HG03175 (cell line): Measurements from ENCODE around the gene FRMD4A.

Source experiments
- ATAC-seq: cut with Tn5 transposase; IDR thresholded peaks from one replicate; pipeline ENCODE4 v1.9.1; 2021; ENCODE audit warnings: mild to moderate bottlenecking, moderate library complexity; ENCODE audit not compliant: unreplicated experiment

Gene FRMD4A

DNA sequence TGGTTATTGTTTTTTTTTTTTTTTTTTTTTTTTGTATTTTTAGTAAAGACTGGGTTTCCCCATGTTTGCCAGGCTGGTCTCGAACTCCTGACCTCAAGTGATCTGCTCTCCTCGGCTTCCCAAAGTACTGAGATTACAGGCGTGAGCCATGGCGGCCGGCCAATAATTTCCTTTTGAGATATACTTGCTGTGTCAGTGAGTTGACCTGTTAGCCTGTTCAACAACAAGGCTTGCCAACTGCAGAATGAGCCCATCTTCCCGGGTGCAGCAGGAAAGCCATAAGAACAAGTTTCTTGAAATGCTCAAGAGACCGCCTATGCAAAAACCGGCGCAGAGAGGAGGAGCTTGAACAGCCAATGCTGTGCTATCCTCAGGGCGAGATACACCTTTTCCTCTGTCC lies 631.5 kb downstream of the FRMD4A start:
- no peak for ATAC-seq

DNA sequence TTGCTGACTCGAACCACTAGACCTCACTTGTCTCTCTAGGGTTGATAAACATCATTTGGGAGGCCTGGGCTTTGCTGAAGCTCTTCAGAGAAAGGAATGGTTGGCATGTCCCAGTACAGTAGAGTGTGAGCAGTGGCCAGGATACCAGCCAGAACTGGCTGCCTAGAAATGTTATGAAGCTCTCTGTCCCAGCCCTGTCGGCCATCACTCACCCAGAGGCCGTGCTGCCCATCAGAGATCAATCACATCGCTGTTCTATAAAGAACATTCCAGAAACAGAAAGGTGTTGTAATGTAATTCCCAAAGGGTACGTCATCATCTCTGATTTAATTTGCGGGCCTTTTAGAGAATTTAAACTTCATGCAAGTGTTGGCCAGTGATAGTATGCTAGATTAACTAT lies 632.5 kb downstream of the FRMD4A start:
- ATAC-seq: no peak

DNA sequence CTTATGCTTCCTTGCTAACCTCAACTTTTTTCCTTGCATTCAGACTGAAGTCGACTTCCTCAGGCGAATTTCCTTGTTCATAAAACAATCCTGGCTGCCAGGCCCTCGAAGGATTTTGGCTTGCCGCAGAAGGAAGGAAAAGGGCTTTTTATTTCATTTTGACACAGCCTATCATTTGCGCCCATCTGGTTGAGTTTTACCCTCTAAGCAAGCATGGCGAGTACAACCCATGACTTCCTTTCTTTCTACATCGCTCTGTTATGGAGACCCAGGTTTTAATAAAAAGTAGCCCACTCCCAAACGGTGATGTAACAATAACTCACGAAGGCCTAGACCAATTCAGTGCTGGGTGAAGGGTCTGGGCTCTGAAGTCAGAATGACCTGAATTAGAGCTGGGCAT lies 634.7 kb downstream of the FRMD4A start:
- no peak for ATAC-seq

DNA sequence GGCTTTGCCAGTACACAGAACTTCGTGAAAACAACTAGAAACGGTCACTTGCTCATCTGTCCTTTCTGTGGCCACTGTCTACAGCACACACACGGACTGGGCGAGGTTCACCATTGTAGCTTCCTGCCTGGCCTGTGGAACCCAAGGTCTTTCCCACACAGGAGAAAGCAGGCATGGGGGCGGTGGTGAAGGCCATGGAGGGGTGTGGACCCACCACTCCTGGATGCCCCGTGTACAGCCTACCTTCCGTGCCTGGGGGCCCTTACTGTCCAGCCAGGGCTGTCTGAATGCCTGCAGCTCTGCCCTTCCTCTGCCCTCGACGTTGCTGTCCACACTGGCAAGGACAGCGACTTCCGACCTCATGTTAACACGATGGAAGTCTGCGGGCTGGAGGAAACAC lies 635.1 kb downstream of the FRMD4A start:
- ATAC-seq: no peak

DNA sequence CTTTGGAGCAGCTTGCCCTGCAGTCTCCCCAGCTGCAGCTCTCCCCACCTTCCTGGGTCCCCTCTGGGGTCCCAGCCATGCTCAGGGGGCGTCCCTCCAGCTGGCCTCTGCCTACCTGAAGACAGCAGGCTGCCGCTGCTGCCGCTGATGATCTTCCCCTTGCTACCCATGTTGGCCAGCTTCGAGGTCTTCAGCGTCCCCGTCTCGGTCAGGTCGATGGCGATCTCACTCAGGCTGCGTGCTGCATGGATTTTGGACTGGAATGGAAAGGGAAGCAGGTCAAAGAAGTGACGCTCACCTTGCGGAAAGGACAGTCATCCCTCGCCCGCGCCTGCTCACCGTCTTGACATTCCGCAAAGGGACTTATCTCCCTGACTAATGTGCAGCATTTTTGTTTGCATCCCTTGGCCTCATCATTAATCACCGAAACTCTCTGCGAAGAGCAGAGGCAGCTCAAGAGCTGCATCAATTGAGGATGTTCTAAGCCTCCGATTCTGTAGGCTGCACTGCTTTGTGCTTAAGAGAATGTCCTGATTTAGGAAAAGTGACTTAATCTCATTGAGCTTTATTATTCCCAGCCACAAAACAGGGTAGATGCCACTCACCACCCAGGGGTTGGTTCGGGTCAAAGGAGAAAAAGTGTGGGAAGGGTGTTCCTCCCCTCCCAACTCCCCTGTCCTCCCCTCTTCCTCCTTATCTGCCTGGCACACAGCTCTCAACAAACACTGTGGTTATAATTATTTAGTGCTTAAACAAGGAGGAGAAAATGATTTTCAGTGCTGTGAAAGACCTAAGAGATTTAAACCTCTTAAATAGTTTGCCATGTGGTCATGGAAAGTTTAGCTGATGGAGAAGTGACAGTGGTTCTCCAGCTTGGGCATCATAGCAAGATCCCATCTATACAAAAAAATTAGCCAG lies 636.7 kb downstream of the FRMD4A start:
- ATAC-seq: no peak

DNA sequence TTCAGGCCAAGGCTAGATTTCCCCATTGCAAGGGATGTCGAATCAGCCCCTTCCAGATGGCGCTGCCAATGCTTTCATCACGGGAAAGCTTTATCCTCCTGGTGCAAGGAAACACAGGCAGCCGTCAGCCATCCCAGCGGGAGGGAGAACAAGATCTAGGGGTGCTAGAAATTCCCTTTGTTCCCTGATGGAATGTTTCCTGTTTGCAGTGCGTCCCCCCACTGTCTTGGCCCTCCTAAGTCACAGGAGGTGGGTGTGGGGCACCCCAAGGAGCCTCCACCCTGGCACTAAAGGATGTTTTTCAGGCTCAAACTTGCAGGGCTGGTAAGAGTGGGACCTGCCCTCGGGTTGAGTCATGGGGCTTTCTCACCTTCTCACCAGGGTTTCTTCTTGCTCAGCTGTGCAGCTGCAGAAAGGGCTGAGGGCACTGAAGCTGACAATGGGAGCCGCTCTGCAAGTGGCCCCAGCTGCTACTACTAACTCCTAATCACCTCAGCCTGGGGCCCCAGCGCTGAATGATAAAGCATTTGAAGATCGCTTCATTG lies 640.4 kb downstream of the FRMD4A start:
- ATAC-seq: no peak

DNA sequence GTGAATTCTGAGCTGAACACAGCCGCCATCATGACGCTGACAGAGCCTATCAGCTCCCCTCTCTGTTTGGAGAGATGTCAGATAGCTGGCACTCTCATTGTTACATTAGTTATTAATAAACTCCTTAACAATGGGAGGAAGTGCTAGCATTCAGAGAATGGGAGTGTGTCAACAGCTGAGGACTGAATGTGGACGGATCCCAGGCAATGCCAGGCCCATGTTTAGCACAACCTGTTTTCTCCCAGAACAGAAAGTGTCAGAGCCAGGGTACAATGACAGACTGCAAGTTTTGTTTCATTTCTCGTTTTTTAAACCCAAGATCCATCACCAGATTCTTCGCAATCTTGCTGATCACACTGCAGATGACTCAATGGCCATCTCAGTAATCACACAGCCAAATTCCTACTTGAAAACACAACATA lies 644.4 kb downstream of the FRMD4A start:
- ATAC-seq: no peak

DNA sequence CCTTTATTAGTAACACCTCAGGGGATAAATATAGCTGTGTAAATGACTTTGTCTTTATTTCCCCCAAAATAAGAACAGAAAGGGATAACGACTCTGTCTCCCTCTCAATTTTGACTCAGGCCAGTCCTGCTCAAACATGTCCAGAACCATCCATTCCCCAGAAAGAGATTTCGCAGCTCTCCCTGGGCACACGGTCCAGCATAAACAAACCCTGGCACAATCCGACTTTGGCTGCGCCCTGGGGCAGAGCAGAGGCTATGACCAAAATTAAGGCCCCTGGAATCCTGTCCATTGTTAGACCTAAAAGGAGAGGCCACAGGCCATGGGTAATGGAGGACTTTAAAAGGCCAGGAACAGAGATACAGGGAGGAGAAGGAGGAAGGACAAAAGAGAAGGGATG lies 644.8 kb downstream of the FRMD4A start:
- no peak for ATAC-seq

DNA sequence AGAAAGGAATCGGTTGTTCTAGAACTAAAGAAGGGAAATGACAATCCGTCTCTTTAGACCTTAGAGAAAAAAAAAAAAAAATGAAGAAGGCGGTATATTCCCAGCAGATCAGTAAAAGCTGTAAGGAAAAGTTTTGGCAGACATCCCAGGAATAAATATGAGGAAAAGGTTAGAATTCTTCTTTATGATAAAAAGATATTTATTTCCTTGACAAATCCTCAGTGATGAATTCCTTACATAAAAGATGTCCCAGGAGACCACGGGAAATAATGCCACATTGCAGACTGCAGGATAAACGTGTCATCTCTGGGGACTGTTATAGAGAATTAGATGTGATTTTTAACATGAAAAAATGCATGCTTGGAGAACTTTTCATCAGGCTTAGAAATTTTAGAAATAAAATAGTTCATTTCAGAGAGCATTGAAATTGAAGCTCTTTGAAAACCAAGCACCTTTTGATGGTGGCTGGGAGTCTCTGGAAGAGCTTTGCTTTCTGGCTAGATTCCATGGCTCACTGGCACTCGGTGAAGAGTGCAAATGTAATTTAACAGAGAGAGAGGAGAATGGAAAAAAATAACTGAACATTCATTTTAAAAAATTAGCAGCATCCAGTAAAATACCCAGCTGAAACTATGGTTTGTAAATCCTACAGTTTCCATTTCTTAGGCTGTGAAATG lies 645.8 kb downstream of the FRMD4A start:
- ATAC-seq: no peak

DNA sequence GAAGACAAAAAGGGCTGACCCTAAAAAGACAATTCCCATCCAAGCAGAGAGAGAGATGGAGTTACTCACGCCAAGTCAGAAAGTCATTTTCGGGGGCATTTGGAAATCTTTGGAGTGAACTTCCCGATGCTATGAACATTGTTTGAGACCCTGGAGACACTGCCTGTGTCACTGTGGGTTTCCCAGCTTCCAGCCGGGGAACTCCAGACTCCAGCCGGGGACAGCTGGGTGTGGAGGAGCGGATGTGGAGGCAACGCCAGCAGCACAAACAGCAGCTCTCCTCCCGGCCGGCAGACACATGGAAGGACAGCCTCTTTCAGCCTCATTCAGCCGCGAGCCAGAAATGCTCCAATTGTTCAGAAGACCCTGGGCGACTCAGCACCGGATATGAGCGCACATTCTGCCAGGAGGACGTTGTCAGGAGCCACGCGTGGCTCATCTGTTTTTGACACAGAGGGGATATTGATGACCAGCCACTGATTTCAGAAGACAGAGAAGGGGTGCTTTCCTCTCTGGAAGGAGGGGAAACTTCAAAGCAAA lies 646.4 kb downstream of the FRMD4A start:
- no peak for ATAC-seq

DNA sequence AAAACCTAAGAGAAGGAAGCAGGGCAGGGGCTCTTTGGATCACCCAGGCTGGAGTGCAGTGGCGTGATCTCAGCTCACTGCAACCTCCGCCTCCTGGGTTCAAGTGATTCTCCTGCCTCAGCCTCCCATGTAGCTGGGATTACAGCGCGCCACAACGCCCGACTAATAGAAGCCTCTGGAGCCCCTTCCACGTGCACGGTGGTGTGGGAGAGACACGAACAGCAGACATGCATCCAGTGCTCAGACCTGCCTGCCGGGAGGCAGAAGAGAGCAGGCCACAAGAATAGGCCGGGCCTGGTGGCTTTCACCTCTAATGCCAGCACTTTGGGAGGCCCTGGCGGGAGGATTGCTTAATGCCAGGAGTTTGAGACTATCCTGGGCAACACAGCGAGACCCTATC lies 647.7 kb downstream of the FRMD4A start:
- no peak for ATAC-seq

DNA sequence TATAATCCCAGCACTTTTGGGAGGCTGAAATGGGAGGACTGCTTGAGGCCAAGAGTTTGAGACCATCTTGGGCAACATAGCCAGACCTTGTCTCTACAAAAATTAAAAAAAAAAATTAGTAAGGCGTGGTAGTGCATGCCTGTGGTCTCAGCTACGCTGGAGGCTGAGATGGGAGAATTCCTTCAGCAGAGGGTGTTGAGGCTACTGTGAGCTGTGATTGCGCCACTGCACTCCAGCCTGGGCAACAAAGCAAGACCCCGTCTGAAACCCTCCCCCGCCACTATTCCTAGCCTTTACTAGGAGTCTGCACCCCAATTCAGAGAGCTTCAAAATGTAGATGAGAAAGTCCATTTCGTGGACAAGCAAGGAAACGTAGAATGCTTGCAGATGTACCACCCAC lies 648.8 kb downstream of the FRMD4A start:
- no peak for ATAC-seq

DNA sequence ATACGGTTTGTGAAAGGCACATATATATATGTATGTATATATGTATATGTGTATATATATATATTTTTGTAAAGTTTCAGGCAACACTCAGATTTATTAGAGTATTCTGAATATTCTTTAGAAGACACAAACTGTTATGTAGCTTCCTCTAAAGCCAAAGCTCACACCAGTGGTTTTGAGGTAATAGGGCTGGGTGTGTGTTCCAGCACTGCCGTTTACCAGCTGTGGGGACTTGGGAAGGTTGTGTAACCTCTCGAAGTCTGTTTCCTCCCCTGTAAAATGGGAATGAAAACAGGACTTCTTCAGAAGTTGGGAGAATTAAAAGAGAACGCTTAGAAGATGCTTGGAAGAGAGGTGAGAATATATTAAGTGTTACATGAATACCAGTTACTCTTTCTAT lies 649.2 kb downstream of the FRMD4A start:
- ATAC-seq: no peak

DNA sequence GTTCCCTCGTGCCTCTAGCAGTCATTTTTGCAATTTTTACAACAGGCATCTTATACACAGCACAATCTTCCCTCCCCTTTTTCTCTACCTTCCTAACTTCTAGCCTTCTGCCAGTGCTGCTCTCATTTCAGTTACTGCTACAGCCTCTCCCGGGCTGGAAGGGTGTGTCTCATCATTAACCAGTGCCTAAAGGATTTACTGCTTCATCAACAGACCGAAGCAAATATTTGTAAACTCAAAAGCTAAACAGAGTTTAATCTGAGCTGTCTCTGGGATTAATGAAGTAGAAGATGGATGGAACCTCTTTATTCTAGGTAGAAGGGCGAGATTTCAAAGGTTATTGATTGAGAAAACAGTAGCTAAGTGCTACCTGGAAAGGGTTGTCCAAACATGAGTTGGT lies 649.6 kb downstream of the FRMD4A start:
- no peak for ATAC-seq

DNA sequence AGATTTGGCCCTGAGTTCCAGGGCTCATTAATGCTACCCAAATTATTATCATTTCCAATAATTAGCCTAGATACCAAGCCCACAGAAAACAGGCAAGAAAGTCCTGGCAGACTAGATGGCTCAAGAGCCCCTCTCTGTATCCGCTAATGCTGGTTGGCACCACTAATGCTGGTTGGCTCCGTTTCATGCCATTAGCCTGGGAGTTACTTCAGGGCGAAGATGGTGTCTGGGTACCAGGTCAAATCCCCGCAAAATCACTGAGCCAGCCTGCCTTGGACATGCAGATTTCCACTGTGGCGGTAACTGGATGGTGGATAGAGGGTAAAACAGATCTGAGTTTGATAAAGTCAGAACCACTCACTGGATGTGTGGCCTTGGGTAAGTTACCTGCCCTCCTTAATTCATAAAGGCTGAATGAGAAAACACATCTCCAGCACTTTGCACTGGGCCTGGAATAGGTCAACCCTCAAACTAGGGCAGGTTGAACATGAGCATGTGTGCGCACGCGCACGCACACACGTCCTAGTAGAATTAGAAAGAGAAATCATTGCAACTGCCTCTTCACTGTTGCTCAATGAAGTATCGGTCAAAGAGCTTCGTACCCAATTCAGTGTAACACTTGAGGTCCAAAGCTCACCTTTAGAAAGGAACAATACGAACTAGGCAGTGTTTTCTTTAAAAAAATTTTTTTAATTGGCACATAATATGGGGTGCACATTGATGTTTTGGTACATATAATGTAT lies 652.5 kb downstream of the FRMD4A start:
- no peak for ATAC-seq

DNA sequence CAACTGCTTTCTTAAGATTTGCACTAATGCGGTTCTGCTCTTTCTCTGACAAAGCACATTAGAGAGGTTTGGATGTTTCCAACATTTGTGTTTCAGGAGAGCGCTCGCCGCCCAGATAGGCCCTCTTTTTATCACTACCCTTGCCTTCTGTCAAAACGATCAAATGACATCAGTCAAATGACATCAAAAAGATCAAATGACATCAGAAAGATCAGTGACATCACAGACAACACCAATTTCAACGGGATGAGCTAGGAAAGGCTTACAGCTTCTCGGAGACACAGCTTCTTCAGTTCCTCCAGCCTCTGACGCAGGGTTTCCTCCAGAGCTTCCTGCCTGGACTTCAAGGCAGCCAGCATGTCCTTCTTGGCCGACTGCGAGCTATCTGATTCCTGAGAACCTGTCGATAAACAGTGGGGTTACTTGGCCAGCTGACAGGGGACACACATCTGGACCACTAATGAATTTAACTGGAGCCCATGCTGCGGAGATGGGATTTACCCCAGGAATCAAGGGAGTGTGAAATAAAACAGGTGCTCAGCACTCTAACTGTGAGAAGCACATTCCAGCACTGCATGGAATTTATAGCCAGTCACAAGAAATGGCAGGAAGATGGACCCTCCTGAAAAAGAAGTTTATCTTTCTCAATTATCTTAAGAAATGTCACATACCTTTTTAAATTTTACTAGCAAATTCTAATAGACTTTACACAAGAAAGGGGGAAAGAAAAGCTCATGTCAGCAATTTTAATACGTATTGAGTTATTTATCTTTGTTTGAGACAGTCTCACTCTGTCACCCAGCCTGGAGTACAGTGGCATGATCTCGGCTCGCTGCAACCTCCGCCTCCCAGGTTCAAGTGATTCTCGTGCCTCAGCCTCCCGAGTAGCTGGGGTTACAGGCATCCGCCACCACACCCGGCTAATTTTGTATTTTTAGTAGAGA lies 655.8 kb downstream of the FRMD4A start:
- no peak for ATAC-seq

DNA sequence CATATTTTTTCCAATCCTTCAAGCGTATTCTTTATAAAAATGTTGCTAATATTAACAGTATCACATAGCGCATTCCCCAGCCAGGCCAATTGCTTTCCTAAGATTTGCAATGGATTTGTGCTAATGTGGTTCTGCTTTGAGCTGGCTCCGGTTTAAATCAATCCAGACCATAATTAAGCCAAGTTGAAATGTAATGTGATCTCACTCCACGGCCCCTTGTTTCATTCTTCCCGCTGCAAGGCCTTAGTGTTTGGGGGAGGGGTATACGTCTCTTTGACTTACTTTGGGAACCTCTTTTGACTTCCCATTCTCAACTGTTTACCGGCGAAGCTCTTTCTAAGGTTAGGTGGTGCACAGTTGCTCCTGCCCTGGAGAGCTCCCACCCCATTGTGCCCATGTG lies 657.6 kb downstream of the FRMD4A start:
- ATAC-seq: no peak

DNA sequence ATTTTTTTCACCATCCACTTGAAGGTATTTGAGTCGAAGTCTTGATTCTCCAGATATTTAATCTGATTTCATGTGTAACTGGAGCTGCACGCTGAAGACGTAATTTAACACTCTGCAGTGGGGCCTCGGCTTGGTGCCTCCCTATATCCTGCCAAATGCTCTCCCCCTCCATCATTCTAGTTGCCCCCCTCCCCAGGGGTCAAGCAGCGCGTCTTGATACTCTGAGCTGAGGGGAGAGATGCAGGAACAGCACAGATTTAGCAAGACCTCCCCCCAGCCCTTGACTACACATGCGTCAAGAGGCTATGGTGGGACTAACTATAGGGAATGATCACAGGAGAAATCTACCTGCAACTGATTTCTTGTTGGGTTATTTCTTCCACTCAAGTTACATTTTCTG lies 658.2 kb downstream of the FRMD4A start:
- no peak for ATAC-seq

DNA sequence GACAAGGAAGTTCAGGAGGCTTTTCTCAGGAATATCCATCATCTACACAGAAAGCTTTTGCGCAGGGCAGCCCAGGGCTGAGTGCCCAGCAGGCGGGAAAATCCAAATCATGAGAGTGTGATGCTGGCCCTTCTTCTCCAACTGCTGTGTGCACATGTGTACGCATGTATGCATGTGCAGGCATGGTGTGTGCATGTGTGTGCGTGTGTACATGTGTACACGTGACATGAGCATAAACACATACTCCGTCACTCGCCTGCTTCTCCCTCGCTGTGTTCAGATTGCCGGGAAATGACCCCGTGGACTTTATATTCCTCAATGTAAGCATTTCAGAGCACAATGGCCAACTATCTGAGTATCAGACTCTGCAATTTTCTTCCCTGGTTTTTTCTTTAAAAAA lies 658.8 kb downstream of the FRMD4A start:
- ATAC-seq: no peak

DNA sequence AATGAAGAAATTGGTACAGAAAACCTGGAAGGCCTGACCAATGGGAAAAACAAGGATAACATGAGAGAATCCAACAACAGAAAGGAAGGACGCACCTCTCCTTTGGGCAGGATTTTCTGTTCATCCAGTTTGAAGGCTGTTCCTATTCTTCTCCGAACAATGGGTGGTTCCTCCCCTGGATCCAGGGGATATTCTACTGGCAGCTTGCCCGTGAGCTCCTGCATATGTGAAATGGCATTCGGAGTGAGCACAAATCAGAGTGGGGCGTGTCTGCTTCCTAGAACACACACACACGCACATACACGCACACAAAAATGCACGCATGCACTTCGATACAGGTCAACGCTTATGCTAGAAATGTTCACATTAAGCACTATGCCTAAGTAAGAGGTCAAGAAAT lies 660.4 kb downstream of the FRMD4A start:
- ATAC-seq: no peak
